Colonic mucosa (tissue), 4 donors: ENCODE results near the gene PIK3IP1. TPM values are rescaled to one million over a fixed set of nuclear protein-coding genes. Genes with fewer than 3 reads are reported as not detected.
"Not testable (repeated sequence)": the region's sequence is repeated elsewhere in the genome, so short reads cannot be mapped to it uniquely, and the experiment has no call there.

Experiments used
- DNase-seq: peaks from one replicate; pipeline ENCODE4 v3.0.0-alpha.2; 2020
- H3K27ac ChIP-seq: fragments of 200-600 bp; one replicate; pipeline ENCODE4 v1.8.0; 2021
- H3K27me3 ChIP-seq: fragments of 200-600 bp; one replicate; pipeline ENCODE4 v1.8.0; 2021
- H3K36me3 ChIP-seq: fragments of 200-600 bp; one replicate; pipeline ENCODE4 v1.8.0; 2021
- H3K4me1 ChIP-seq: fragments of 200-600 bp; one replicate; pipeline ENCODE4 v1.8.0; 2021; ENCODE audit warnings: mild to moderate bottlenecking
- H3K4me3 ChIP-seq: fragments of 200-600 bp; one replicate; pipeline ENCODE4 v1.8.0; 2021
- H3K9ac ChIP-seq, 2 donors: one replicate each; pipeline ENCODE4 v1.7.0; 2013; ENCODE audit warnings: control low read depth in 2 of 2, low read depth in 2 of 2, low read length in 2 of 2
- H3K9me3 ChIP-seq: fragments of 200-600 bp; one replicate; pipeline ENCODE4 v1.8.0; 2021
- CTCF ChIP-seq: fragments of 200-600 bp; IDR thresholded peaks from one replicate; pipeline ENCODE4 v1.8.0; 2022; ENCODE audit warnings: antibody characterized with exemption, mild to moderate bottlenecking
- intact Hi-C: fragments of 100-400 bp; cut with DNase I; formaldehyde crosslinking; loops from one replicate; pipeline ENCODE4 v1.14.1; 2022
- total RNA-seq, 2 donors: library from RNA; stranded (reverse); fragmentation: NEBNext Ultra II Directional in 1 of 2; extraction: Animal tissue kit (Norgen Biotek cat#: 25700) in 1 of 2; gene quantifications; one replicate each; pipeline ENCODE4 v1.2.1, GENCODE V29; 2021
- donor health status: healthy.
- donor health status: DM: no; HTN: no; CAD: no.
- donor health status: DM: no; HTN: no; CAD: no.

Gene PIK3IP1
- total RNA-seq, 2 donors from 2014 or later: 8.4 to 15.1 TPM

- Histone ChIP-seq H3K27me3 (no peaks in the 10 kb centered on the region), H3K9me3 (no peaks in the 10 kb centered on the region), H3K27ac (peak overlapping the region; percentile 9), H3K36me3 (no peaks in the 10 kb centered on the region), H3K9ac (no peak overlapping the region), H3K4me1 (no peaks in the 10 kb centered on the region), H3K4me3 (no peak overlapping the region)
- DNase-seq: no peak
- no peak for TF ChIP-seq CTCF
- intact Hi-C loops: no loop called here
These were observed 50.4 kb downstream of the PIK3IP1 start for GRCh38 chr22:31241936-31242335.

- DNase-seq: peak; percentile 35
These were observed 51.1 kb downstream of the PIK3IP1 start for GRCh38 chr22:31241200-31241599.

GRCh38 chr22:31239771-31240370 lies 52.4 kb downstream of the PIK3IP1 start:
- intact Hi-C loops: no loop called here
- no peak overlapping the region for H3K4me3 ChIP-seq
- no peak overlapping the region for H3K27ac ChIP-seq
- H3K27me3 ChIP-seq: no peaks in the 10 kb centered on the region
- no peaks in the 10 kb centered on the region for H3K4me1 ChIP-seq
- H3K9ac ChIP-seq: no peak overlapping the region
- H3K9me3 ChIP-seq: no peaks in the 10 kb centered on the region
- H3K36me3 ChIP-seq: no peaks in the 10 kb centered on the region
- no peak for TF ChIP-seq CTCF
- DNase-seq: no peak

More at GRCh38 chr22:31241200-31241599, 51.1 kb downstream of the PIK3IP1 start:
- H3K27me3 ChIP-seq: no peaks in the 10 kb centered on the region
- no peak overlapping the region for H3K9ac ChIP-seq
- intact Hi-C loops: no loop called here
- no peaks in the 10 kb centered on the region for H3K36me3 ChIP-seq
- no peaks in the 10 kb centered on the region for H3K9me3 ChIP-seq
- H3K4me1 ChIP-seq: no peaks in the 10 kb centered on the region
- TF ChIP-seq CTCF: no peak
- peak overlapping the region; percentile 9 for H3K27ac ChIP-seq
- no peak overlapping the region for H3K4me3 ChIP-seq

DNA sequence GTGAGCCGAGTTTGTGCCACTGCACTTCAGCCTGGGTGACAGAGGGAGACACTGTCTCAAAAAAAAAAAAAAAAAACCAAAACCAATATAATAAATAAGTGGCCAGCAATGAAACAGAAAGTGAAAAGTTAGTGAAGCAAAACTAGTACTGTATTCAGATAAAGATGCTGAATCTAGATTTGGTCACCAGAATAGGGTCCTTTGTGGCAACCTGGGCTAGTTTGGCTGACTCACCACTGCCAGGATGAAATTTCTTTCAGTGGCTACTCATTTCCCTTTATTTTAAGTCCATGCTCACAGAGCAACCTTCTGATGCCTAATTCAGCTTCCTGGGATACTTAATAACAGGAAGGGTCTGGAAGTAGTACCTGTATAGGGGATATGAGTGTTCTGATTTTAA lies 54.2 kb downstream of the PIK3IP1 start:
- H3K9ac ChIP-seq: no peak overlapping the region
- no peak for TF ChIP-seq CTCF
- H3K27me3 ChIP-seq: no peaks in the 10 kb centered on the region
- no peak for DNase-seq
- no peak overlapping the region for H3K27ac ChIP-seq
- intact Hi-C loops: no loop called here
- H3K9me3 ChIP-seq: no peaks in the 10 kb centered on the region
- no peak overlapping the region for H3K4me3 ChIP-seq
- no peaks in the 10 kb centered on the region for H3K4me1 ChIP-seq
- no peaks in the 10 kb centered on the region for H3K36me3 ChIP-seq

GRCh38 chr22:31236044-31236443 lies 56.2 kb downstream of the PIK3IP1 start:
- H3K4me3 ChIP-seq, H3K36me3 ChIP-seq, H3K27ac ChIP-seq, H3K9me3 ChIP-seq, H3K4me1 ChIP-seq, DNase-seq, H3K9ac ChIP-seq, intact Hi-C loops, H3K27me3 ChIP-seq: not testable (repeated sequence)

GRCh38 chr22:31235081-31235480 lies 57.2 kb downstream of the PIK3IP1 start:
- peak overlapping the region in 1 of 2 donors; percentile 23 for H3K9ac ChIP-seq
- peaks cover 10% of the 10 kb centered on the region for H3K4me1 ChIP-seq
- no peak overlapping the region for H3K4me3 ChIP-seq
- intact Hi-C loops: no loop called here
- H3K36me3 ChIP-seq: no peaks in the 10 kb centered on the region
- no peaks in the 10 kb centered on the region for H3K9me3 ChIP-seq
- no peak for DNase-seq
- no peaks in the 10 kb centered on the region for H3K27me3 ChIP-seq
- no peak overlapping the region for H3K27ac ChIP-seq
- no peak for TF ChIP-seq CTCF
